SIG-M5 treated with dmso at 0.1 percent for 504 hours (cell line): ENCODE data around the gene ATP13A2.

Source experiments
- DNase-seq: peaks from one replicate; lab custom pipeline; 2025; ENCODE audit not compliant: unreplicated experiment; lab: John Stamatoyannopoulos, UW

The ATP13A2 gene

DNA sequence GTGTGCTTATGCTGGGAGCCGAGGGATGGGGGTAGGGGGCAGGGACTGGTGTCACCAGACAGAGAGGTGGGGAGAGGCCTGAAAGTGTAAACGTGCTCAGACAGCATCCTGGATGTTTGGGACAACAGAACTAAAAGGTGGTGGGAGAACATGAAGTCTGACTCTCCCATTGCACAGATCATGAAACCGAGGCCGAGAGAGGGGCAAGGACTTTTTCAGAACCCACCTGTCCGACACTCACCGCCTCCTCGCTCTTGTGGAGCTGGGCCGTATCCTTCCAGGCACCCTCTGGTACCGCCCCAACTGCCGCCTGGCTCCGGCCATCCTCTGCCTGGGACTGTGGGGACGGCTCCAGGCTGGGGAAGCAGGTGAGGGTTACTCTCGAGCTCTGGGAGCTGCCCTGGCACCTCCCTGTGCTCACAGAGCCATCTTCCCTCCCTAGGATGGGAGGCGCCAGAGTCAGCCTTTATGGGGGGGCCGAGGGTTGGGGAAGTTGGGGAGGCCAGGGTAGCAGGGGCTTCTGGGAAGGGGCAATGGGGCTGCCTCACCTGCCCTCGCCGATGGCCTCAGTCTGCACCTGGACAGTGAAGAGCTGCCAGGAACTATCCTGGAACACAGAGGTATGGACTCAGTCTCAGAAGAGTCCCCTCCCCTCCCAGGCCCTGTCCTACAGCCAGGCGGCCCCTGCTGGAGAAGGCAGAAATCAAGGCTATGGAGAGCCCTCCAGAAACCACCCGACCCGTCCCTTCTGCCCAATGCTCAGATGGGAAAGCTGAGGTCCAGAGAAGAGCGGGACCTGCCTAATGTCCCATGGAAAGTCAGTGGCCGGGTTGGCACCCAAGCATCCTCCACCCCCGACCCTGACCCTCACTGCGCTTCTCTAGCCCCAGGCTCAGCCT is 7.0 kb downstream of the ATP13A2 start:
- no peak for DNase-seq

DNA sequence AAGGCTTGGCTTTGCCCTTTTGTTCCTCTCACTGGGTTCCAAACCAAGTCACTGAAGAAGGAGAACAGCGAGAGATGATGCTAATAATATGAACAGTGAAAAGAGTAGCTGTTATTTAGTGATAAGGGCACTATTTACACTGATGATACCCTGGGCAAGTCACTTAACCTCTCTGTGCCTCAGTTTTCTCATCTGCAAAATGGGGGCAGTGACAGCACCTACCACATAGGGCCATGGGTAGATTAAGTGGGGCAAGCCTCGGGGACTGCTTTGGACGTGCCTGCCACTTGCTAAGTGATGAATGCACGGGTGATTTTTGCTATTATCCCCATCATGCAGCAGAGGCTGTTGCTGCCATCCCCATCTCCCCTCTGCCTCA is 9.2 kb downstream of the ATP13A2 start:
- DNase-seq, result no peak

GRCh38 chr1:17001760-17002523 is 9.8 kb downstream of the ATP13A2 start:
- no peak for DNase-seq

DNA sequence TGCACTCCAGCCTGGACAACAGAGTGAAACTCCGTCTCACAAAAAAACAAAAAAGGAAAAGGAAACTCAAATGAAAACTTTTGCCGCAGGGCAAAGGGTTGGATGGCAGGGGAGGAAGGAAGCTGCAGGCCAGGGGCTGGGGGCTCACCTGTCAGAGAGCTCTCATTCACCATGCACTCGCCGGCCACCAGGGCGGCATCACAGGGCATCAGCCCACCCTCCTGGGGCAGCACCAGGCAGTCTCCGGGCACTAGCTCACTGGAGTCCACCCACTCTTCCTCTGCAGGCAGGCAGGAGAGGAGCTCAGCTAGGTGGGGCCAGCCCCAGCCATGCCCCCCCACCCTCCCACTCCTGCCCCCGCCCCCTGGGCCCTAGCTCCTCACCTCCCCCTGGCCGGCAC is 11.9 kb downstream of the ATP13A2 start:
- no peak for DNase-seq

DNA sequence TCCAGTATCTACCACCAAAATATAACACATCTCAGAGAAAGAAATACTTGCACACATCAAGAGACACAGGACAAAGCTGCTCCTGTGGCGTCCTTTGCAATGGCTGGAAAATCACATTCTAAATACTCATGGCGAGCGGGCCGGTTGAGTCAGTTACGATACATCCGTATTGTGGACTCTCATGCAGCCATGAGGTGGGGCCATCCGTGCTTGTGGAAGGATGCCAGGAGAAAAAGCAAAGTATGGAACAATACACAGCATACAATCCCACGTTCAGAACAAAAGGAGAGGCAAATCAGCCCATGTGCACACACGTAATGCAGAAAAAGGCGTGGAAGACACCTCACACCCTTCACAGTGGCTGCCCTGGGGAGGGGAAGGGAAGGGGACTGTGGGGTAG is 13.1 kb downstream of the ATP13A2 start:
- DNase-seq, result no peak

GRCh38 chr1:16996845-16997244 is 14.9 kb downstream of the ATP13A2 start:
- DNase-seq, result no peak

- DNase-seq, result no peak
These were observed 18.1 kb downstream of the ATP13A2 start for GRCh38 chr1:16993521-16994038.

GRCh38 chr1:16992675-16993074 is 19.1 kb downstream of the ATP13A2 start:
- DNase-seq, result no peak

- DNase-seq, result no peak
These were observed 19.6 kb downstream of the ATP13A2 start for GRCh38 chr1:16992102-16992501.

GRCh38 chr1:16991571-16991970 is 20.2 kb downstream of the ATP13A2 start:
- DNase-seq, result no peak

- no peak for DNase-seq
These were observed 21.9 kb downstream of the ATP13A2 start for GRCh38 chr1:16989676-16990391.

- DNase-seq, result no peak
These were observed 23.5 kb downstream of the ATP13A2 start for GRCh38 chr1:16988210-16988609.

- no peak for DNase-seq
These were observed 24.8 kb downstream of the ATP13A2 start for GRCh38 chr1:16986962-16987361.

DNA sequence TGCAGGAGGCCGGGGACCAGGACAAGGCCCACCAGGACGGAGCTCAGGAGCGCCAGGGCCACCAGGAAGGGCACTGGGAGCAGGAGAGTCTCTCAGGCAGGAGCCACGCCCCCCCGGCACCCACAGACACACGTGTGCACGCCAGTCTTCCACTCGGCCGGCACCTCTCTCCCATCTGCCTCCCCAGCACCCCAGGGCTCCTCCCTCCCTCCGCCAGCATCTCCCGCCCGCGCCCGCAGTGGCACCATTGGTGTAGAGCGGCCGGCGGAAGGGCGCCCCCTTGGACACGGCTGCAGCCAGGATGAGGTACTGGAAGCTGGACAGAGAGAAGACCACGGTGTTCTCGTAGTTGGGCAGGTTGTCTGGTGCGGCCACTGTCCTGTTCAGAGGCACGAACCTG is 25.2 kb downstream of the ATP13A2 start:
- DNase-seq, result no peak

- DNase-seq, result no peak
These were observed 25.6 kb downstream of the ATP13A2 start for GRCh38 chr1:16986113-16986512.

DNA sequence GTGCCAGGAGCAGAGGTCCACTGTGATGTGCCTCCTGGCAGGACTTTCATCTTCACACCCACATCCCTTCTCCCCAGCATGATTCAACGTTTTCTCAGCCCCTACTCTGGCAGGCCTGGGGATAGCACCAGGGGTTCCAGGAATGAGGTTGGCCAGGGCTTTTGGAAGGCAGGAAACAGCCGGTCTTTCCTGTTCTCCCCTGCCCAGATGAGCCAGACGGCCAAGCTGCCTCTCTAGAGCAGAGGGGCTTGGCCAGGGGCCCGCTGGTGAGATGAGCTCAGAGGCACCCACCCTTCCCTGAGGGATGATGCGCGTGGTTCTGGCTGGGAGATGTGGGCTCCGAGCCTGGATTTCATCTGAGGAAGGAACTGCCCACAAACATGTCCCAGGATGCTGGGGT is 27.0 kb downstream of the ATP13A2 start:
- no peak for DNase-seq

DNA sequence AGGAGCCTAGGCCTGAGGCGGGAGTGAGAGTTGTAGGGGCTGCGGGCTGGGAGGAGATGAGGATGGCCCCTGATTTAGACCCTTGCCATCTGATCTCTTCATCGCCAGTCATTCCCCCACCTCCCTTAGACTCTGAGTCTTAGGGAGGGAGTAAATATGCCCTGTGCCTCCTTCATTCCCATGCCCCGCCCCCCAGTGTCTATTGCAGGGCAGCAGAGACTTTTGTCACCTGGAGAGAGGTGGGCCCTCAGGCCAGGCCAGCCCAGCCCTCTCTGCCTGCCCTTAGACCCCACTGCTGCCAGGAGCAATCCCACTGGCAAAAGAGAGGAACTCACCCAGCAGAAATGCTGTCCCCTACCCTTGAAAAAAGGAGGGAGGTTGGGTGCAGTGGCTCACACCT is 28.1 kb downstream of the ATP13A2 start:
- DNase-seq, result no peak

DNA sequence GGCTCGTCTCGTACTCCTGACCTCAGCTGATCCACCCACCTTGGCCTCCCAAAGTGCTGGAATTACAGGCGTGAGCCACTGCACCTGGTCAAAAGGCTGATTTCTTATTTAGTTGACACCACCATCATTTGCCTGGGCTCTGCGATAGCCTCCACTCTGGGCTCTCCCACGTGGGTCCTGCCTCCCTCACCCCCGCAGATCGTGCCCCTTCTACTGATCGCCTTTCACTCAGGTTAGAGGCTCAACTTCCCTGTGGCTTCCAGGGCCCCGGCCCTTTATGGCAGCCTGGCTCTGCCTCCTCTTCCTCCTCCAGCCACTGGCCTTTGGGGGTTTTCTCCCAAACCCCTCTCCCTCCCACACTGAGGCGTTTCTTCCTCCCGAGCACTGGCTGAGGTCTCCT is 28.8 kb downstream of the ATP13A2 start:
- no peak for DNase-seq

DNA sequence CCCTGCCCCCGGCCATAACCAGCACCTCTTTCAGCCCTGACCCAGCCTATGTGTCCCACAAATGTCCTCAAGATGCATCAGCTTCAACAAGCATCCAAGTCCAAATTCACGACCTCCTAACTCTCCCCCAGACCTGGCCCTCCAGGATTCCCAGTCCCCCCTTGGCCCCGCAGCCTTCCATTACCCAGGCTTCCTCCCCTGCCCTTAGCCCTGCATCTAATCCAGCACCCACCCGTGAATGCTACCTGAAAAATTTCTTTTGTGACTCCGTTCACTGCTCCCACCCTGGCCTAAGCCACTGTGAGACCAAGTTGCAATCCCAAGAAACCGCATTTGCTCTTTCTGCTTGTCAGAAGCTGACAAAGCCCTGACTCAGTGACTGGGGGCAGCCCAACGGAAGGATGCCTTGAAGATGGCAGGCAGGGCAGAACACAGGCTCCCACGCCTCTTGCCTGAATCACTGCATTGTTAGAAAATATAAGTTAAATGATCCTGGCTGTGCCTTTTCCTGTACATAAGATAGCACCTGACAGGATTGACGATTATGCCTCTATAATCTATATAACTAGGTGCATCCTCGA is 30.4 kb downstream of the ATP13A2 start:
- DNase-seq, result no peak

- DNase-seq, result no peak
These were observed 31.1 kb downstream of the ATP13A2 start, which contains the start of gene MFAP2 for GRCh38 chr1:16980473-16981268. Gene MFAP2, minus strand, starts transcription at chr1:16980620. Its CDS starts 2,347 bp downstream, at chr1:16978273.
